Regular cardiac myocyte (primary cell): Measurements from ENCODE around the gene GOLT1A. TPM values are rescaled to one million over a fixed set of nuclear protein-coding genes. Genes with fewer than 3 reads are reported as not detected.

Source experiments
- total RNA-seq: library from RNA; depleted of rRNA; stranded (reverse); fragments of >200 nt; gene quantifications from 2 replicates; pipeline ENCODE4 v1.2.3, GENCODE V29; 2014

Gene GOLT1A
- total RNA-seq = not detected in 2 replicates

GRCh38 chr1:204213668-204214662 lies at the start of gene GOLT1A:
GOLT1A (minus strand) TSS chr1:204213988; CDS start chr1:204213906, 82 bp downstream.

GRCh38 chr1:204196068-204196795 lies 17.6 kb downstream of the GOLT1A start, which contains the start of gene KISS1:
KISS1 (minus strand) TSS chr1:204196491; CDS start chr1:204192876, 3,615 bp downstream.

GRCh38 chr1:204166219-204166618 lies 47.6 kb downstream of the GOLT1A start, which contains the start of gene REN:
REN (minus strand) TSS chr1:204166337; CDS start chr1:204166293, 44 bp downstream.

GRCh38 chr1:204151552-204152309 lies 62.1 kb downstream of the GOLT1A start, which contains the start of gene ETNK2:
ETNK2 (minus strand) TSS chr1:204152044; CDS start chr1:204151852, 192 bp downstream.

Other genes with a start within 250 kb of the GOLT1A start
- gene SOX13, start 140.9 kb downstream of the GOLT1A start, total RNA-seq = 3.7 and 6.3 TPM in 2 replicates
- gene ETNK2, start 61.9 kb downstream of the GOLT1A start, total RNA-seq = 1.2 and 3.7 TPM in 2 replicates
- gene REN, start 47.7 kb downstream of the GOLT1A start, total RNA-seq = not detected in 2 replicates
- 1.5 TPM in 1 of 2 replicates, not detected in the other for gene KISS1, start 17.5 kb downstream of the GOLT1A start, total RNA-seq
- under 0.01 TPM in 2 replicates for gene PLEKHA6, start 145.9 kb upstream of the GOLT1A start, total RNA-seq
- gene PPP1R15B, start 197.8 kb upstream of the GOLT1A start, total RNA-seq = 14.4 and 29.7 TPM in 2 replicates